Measurements from ENCODE around the gene ST8SIA6.
"Not testable (repeated sequence)": the region's sequence is repeated elsewhere in the genome, so short reads cannot be mapped to it uniquely, and the experiment has no call there.

Gene ST8SIA6

DNA sequence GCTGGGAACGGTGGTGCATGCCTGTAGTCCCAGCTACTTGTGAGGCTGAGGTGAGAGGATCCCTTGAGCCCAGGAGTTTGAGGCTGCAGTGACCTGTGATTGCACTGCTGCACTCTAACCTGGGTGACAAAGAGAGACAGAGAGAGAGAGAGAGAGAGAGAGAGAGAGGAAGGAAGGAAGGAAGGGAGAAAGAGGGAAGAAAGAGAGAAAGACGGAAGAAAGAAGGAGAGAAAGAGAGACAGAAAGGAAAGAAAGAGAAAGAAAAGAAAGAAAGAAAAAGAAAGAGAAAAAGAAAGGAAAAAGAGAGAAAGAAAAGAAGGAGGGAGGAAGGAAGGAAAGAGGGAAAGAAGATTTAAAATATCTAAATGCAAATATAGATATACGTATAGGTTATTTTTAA lies 132.4 kb downstream of the ST8SIA6 start:
- not testable (repeated sequence) for H3K36me3 ChIP-seq (ENCODE audit: control insufficient read depth in 1 of 2, insufficient read depth in 2 of 2, low read length in 2 of 2); H3K27me3 ChIP-seq (ENCODE audit: low read depth, low read length); H3K4me1 ChIP-seq (ENCODE audit: control insufficient read depth in 1 of 2, insufficient read depth in 2 of 2, low read length in 2 of 2); H3K4me3 ChIP-seq (ENCODE audit: low read depth in 1 of 2, low read length in 2 of 2); H3K27ac ChIP-seq (ENCODE audit: low read length); H3K9me3 ChIP-seq (ENCODE audit: control insufficient read depth in 1 of 2, low read length in 2 of 2)

DNA sequence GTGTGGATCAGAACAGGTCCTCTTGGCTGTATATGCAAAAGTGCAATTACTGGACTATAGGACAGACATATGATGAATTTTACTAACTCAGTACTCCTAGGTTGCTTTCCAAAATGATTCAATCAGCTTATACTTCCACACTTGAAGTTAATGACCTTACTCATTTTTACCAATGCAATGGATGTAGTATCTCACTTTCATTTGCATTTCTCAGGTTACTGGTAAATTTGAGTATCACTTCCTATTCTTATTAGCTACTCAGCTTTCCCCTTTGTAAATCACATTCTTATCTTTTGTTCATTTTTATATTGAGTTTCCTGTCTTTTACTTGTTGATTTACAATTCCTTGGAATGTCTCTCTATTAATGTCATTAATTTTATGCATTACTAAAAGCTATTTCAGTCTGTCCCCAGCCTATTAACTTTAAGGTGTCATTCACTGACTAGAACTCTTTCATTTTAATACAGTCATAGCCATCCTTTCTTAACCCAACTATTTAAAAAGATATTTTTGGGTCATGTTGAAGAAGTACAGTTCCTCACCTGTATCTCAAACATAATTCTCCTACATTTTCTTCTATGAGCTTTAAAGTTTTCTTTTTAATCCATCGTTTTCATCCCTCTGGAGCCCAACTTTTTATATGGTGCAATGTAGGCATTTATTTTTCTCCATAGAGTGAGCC lies 137.8 kb downstream of the ST8SIA6 start:
- Histone ChIP-seq H3K4me1 (ENCODE audit: control insufficient read depth in 1 of 2, insufficient read depth in 2 of 2, low read length in 2 of 2) (no peaks in the 10 kb centered on the region), H3K36me3 (ENCODE audit: control insufficient read depth in 1 of 2, insufficient read depth in 2 of 2, low read length in 2 of 2) (no peaks in the 10 kb centered on the region), H3K9me3 (ENCODE audit: control insufficient read depth in 1 of 2, low read length in 2 of 2) (no peaks in the 10 kb centered on the region), H3K27ac (ENCODE audit: low read length) (no peak overlapping the region), H3K4me3 (ENCODE audit: low read depth in 1 of 2, low read length in 2 of 2) (no peak overlapping the region), H3K27me3 (ENCODE audit: low read depth, low read length) (no peaks in the 10 kb centered on the region)

DNA sequence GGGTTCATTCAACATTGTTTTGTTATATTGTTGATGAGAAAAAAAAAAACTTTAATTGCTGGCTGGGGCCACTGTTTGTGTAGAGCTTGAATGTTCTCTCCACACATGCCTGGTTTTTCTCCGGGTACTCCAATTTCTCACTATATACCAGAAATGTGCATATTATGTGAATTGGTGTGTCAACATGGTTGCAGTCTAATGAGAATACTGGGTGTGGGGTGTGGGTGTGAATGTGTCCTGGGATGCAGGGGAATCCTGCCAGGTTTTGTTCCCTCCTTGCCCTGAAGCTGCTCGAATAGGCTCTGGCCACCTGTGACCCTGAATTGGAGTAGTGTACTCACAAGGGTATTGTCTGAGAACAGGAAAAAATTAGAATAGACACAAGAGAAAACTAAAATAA lies 145.0 kb downstream of the ST8SIA6 start:
- H3K4me1 ChIP-seq (ENCODE audit: control insufficient read depth in 1 of 2, insufficient read depth in 2 of 2, low read length in 2 of 2), result no peaks in the 10 kb centered on the region
- H3K36me3 ChIP-seq (ENCODE audit: control insufficient read depth in 1 of 2, insufficient read depth in 2 of 2, low read length in 2 of 2), result no peaks in the 10 kb centered on the region
- H3K27me3 ChIP-seq (ENCODE audit: low read depth, low read length), result no peaks in the 10 kb centered on the region
- no peak overlapping the region for H3K4me3 ChIP-seq (ENCODE audit: low read depth in 1 of 2, low read length in 2 of 2)
- no peaks in the 10 kb centered on the region for H3K9me3 ChIP-seq (ENCODE audit: control insufficient read depth in 1 of 2, low read length in 2 of 2)
- H3K27ac ChIP-seq (ENCODE audit: low read length), result no peak overlapping the region

DNA sequence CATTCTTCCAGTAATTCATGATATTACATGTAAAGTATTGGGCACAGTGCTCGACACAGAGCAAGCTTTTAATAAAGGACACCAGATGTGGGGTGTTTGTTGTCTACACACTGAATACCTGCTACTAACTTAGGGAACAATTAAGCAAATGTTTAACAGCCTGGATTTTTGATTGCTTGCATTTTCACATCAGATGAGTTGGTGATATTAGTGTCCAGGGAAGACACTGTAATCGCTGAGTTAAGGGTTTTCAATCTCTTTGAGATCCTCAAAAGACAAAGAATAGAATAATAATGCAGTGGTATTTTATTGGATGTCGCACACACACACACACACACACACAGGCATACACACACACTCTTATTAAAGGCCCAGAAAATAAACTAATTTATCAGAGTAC lies 147.3 kb downstream of the ST8SIA6 start:
- Histone ChIP-seq H3K4me3 (ENCODE audit: low read depth in 1 of 2, low read length in 2 of 2) (no peak overlapping the region), H3K9me3 (ENCODE audit: control insufficient read depth in 1 of 2, low read length in 2 of 2) (no peaks in the 10 kb centered on the region), H3K27me3 (ENCODE audit: low read depth, low read length) (no peaks in the 10 kb centered on the region), H3K4me1 (ENCODE audit: control insufficient read depth in 1 of 2, insufficient read depth in 2 of 2, low read length in 2 of 2) (no peaks in the 10 kb centered on the region), H3K36me3 (ENCODE audit: control insufficient read depth in 1 of 2, insufficient read depth in 2 of 2, low read length in 2 of 2) (no peaks in the 10 kb centered on the region), H3K27ac (ENCODE audit: low read length) (no peak overlapping the region)

DNA sequence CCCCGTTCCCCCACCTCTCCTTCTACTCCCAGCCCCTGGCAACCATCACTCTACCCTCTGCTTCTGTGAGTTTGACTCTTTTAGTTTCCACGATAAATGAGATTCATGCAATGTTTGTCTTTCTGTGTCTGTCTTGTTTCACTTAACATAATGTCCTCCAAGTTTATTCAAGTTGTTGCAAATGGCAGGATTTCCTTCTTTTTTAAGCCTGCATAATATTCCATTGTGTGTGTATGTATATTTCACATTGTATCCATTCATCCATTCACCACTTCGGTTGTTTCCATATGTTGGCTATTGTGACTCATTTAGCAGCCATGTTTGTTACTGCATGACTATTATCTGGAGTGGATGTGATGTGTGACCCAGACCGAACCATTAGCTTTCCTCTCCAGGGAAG lies 162.0 kb downstream of the ST8SIA6 start:
- Histone ChIP-seq H3K27ac (ENCODE audit: low read length) (no peak overlapping the region), H3K27me3 (ENCODE audit: low read depth, low read length) (no peaks in the 10 kb centered on the region), H3K36me3 (ENCODE audit: control insufficient read depth in 1 of 2, insufficient read depth in 2 of 2, low read length in 2 of 2) (no peaks in the 10 kb centered on the region), H3K4me1 (ENCODE audit: control insufficient read depth in 1 of 2, insufficient read depth in 2 of 2, low read length in 2 of 2) (no peaks in the 10 kb centered on the region), H3K9me3 (ENCODE audit: control insufficient read depth in 1 of 2, low read length in 2 of 2) (peaks cover 0 to 2% of the 10 kb centered on the region in 2 donors), H3K4me3 (ENCODE audit: low read depth in 1 of 2, low read length in 2 of 2) (no peak overlapping the region)

DNA sequence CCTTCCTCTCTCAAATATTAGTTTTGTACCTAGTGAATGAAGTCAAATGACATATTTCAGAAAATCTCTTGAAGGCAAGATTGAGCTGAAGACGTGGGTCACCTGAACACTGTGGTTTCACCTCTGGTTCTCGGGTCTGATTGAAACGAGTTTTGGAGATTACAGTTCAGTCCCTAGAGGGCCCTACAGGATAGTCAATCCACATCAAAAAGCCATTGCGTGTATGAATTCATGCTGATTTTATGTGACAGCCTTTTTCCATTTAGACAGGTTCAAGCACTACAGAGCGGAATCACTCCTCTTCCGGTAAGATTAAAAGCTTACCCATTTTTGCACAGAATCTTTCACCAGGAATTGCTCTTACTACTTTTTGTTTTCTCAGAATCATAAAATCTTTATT lies 164.2 kb downstream of the ST8SIA6 start:
- no peaks in the 10 kb centered on the region for H3K36me3 ChIP-seq (ENCODE audit: control insufficient read depth in 1 of 2, insufficient read depth in 2 of 2, low read length in 2 of 2)
- H3K9me3 ChIP-seq (ENCODE audit: control insufficient read depth in 1 of 2, low read length in 2 of 2), result no peaks in the 10 kb centered on the region
- no peak overlapping the region for H3K27ac ChIP-seq (ENCODE audit: low read length)

DNA sequence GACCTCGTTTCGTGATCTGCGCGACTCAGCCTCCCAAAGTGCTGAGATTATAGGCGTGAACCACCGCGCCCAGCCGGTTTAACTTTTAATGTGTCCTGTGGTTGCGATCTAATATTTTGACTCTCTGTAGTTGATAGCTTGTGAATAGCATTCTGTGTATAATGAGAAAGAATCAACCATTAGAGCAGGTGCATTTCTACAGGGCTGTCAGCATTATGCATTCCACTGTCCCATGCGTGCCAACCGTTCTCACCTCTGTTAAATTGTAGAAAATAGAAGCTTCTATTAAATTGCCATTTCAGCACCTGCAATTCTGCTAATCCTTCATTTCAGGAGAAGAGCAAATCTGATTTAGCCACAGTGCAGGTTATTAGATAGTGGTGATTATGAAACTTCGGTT lies 164.6 kb downstream of the ST8SIA6 start:
- Histone ChIP-seq H3K36me3 (ENCODE audit: control insufficient read depth in 1 of 2, insufficient read depth in 2 of 2, low read length in 2 of 2) (no peaks in the 10 kb centered on the region), H3K9me3 (ENCODE audit: control insufficient read depth in 1 of 2, low read length in 2 of 2) (no peaks in the 10 kb centered on the region), H3K4me3 (ENCODE audit: low read depth in 1 of 2, low read length in 2 of 2) (no peak overlapping the region), H3K4me1 (ENCODE audit: control insufficient read depth in 1 of 2, insufficient read depth in 2 of 2, low read length in 2 of 2) (no peaks in the 10 kb centered on the region), H3K27ac (ENCODE audit: low read length) (no peak overlapping the region), H3K27me3 (ENCODE audit: low read depth, low read length) (no peaks in the 10 kb centered on the region)

More for the DNA sequence above, 164.2 kb downstream of the ST8SIA6 start:
- Histone ChIP-seq H3K27me3 (ENCODE audit: low read depth, low read length) (no peaks in the 10 kb centered on the region), H3K4me3 (ENCODE audit: low read depth in 1 of 2, low read length in 2 of 2) (no peak overlapping the region), H3K4me1 (ENCODE audit: control insufficient read depth in 1 of 2, insufficient read depth in 2 of 2, low read length in 2 of 2) (no peaks in the 10 kb centered on the region)

DNA sequence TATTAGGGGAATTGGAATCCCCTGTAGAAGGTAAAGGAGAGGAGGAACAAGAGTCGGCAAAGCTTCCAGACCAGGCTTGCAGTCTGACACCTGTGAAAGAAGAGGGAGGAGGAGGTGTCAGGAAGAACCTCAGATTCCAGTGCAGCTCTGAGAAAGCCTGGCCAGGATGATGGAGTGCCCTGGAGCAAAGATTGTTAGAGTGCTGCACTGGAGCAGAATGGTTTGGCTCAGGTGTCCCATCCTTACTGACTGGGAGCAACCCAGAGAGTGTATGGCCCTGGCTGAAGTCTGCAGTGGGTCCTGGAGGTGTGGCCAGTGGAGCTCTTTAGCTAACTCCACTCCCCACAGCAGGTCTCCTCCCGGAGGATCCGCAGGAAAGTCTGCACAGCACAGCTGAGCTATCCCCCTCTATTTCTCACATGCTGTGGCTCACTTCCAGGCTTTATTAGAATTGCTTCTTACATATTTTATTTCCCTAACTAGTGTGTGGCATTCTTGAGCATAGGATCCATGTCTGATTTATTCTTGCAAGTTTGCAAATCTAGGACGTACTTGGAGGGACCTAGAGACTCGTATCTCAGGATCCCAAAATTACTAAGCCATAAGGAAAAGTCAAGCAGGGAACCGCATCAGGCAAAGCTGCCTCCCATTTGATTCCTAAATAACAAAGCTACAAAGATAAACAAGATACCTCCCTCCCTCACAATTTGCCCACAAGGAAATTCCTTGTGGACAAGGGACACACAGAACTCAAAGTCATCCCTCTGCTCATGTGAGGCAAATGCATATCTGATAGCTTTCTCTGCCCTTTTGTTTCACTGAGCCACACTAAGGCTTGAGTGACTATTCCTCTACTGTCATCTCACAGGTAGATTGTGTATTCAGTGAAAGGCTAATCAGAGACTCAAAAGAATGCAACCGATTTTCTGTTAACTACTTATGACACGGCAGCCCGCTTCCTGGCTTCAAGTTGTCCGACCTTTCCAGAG lies 167.5 kb downstream of the ST8SIA6 start:
- Histone ChIP-seq H3K27me3 (ENCODE audit: low read depth, low read length) (no peaks in the 10 kb centered on the region), H3K4me1 (ENCODE audit: control insufficient read depth in 1 of 2, insufficient read depth in 2 of 2, low read length in 2 of 2) (no peaks in the 10 kb centered on the region), H3K36me3 (ENCODE audit: control insufficient read depth in 1 of 2, insufficient read depth in 2 of 2, low read length in 2 of 2) (no peaks in the 10 kb centered on the region), H3K4me3 (ENCODE audit: low read depth in 1 of 2, low read length in 2 of 2) (no peak overlapping the region), H3K27ac (ENCODE audit: low read length) (no peak overlapping the region), H3K9me3 (ENCODE audit: control insufficient read depth in 1 of 2, low read length in 2 of 2) (no peaks in the 10 kb centered on the region)

DNA sequence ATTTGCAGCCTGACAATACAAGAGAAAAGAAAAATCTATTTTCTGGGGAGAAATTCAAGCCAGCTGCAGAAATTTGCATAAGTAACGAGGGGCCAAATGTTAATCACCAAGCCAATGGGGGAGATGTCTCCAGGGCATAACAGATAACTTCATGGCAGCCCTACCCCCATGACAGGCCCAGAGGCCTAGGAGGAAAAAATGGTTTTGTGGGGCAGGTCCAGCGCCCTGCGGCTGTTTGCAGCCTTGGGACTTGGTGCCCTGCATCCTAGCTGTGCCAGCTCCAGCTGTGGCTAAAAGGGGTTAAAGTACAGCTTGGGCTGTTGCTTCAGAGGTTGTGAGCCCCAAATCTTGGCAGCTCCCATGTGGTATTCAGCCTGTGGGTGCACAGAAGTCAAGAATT lies 172.1 kb downstream of the ST8SIA6 start:
- Histone ChIP-seq H3K4me1 (ENCODE audit: control insufficient read depth in 1 of 2, insufficient read depth in 2 of 2, low read length in 2 of 2) (no peaks in the 10 kb centered on the region), H3K9me3 (ENCODE audit: control insufficient read depth in 1 of 2, low read length in 2 of 2) (no peaks in the 10 kb centered on the region), H3K27me3 (ENCODE audit: low read depth, low read length) (no peaks in the 10 kb centered on the region), H3K4me3 (ENCODE audit: low read depth in 1 of 2, low read length in 2 of 2) (no peak overlapping the region), H3K27ac (ENCODE audit: low read length) (no peak overlapping the region), H3K36me3 (ENCODE audit: control insufficient read depth in 1 of 2, insufficient read depth in 2 of 2, low read length in 2 of 2) (no peaks in the 10 kb centered on the region)

DNA sequence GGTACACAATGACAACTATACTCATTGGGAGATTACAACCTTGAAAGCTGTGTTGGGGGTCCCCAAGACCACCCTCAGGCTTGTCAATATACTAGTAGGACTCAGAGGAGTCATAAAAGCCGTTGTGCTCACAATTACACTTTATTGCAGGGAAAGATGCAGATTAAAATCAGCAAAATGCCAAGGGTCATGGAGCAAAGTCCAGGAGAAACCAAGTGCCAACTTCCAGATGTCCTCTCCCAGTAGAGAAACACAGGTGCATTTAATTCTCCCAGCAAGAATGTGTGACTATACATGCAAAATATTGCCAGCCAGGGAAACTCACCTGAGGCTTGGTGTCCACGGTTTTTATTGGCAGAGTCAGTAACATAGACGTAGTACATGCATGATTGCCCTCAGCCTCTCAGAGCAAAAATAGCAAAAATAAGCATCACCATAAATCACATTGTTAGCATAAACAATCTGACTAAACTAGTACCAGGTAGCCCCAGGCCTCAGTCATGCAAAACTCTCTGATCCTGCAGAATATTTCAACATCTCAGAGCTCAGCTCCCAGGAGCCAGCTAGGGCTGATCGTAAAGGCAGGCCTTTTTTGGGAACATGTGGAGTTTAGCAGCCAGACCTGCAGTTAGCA lies 175.7 kb downstream of the ST8SIA6 start:
- Histone ChIP-seq H3K4me3 (ENCODE audit: low read depth in 1 of 2, low read length in 2 of 2) (no peak overlapping the region), H3K36me3 (ENCODE audit: control insufficient read depth in 1 of 2, insufficient read depth in 2 of 2, low read length in 2 of 2) (no peaks in the 10 kb centered on the region), H3K27me3 (ENCODE audit: low read depth, low read length) (no peaks in the 10 kb centered on the region), H3K9me3 (ENCODE audit: control insufficient read depth in 1 of 2, low read length in 2 of 2) (peaks cover 0 to 9% of the 10 kb centered on the region in 2 donors), H3K4me1 (ENCODE audit: control insufficient read depth in 1 of 2, insufficient read depth in 2 of 2, low read length in 2 of 2) (no peaks in the 10 kb centered on the region), H3K27ac (ENCODE audit: low read length) (no peak overlapping the region)

DNA sequence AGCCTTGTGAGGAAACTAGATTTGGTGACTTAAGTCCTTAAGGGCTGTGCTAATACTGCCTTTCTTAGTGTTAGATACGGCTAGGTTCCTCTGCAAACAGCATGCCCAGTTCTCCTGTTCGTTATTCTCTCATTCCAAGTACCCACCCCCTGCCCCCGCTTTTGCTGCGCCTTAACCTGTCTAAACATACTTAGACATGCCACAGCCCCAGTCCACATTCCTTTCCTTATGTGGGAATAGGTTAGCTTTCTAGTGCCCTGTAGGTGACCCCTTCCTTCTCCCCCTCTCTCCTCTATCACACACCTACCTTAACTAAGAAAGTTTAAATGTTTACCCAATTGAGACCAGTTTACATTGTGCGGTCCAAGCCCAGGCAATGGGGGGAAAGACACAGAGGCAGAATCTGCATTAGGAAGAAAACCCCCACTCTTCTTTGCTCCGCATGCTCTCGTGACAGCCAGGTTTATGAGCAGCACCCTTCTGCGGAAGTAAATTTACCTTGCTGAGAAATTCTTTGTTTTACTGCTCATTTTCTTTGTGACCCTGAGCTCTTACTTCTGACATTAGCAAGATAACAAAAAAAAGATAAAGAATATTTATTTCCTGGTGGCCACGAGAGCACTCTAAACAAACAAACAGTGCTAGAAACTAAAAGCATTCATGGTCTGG lies 177.5 kb downstream of the ST8SIA6 start:
- Histone ChIP-seq H3K36me3 (ENCODE audit: control insufficient read depth in 1 of 2, insufficient read depth in 2 of 2, low read length in 2 of 2) (no peaks in the 10 kb centered on the region), H3K4me1 (ENCODE audit: control insufficient read depth in 1 of 2, insufficient read depth in 2 of 2, low read length in 2 of 2) (no peaks in the 10 kb centered on the region)

More for the DNA sequence above, 177.5 kb downstream of the ST8SIA6 start:
- H3K4me3 ChIP-seq (ENCODE audit: low read depth in 1 of 2, low read length in 2 of 2), result no peak overlapping the region
- no peak overlapping the region for H3K27ac ChIP-seq (ENCODE audit: low read length)
- no peaks in the 10 kb centered on the region for H3K27me3 ChIP-seq (ENCODE audit: low read depth, low read length)
- peaks cover 0 to 9% of the 10 kb centered on the region in 2 donors for H3K9me3 ChIP-seq (ENCODE audit: control insufficient read depth in 1 of 2, low read length in 2 of 2)

All from muscle layer of duodenum (tissue), 2 donors.